Endothelial cell of umbilical vein (primary cell): Measurements from ENCODE around the gene SRCAP. TPM values are rescaled to one million over a fixed set of nuclear protein-coding genes. Genes with fewer than 3 reads are reported as not detected.

ENCODE experiments used
- BruUV-seq: library from RNA; stranded (reverse); fragments of 400-500 nt; replicated peaks from 2 replicates; lab custom pipeline; 2021; lab: Mats Ljungman, UMichigan
- CTCF ChIA-PET: fragments of 300-600, 350-600 bp; sonication (Branson Sonifier 250); formaldehyde crosslinking; loops from one replicate; lab custom pipeline; 2021; ENCODE audit warnings: antibody characterized with exemption, inconsistent platforms; lab: Charles Lee
- POLR2A ChIA-PET: fragments of 300-600, 350-600 bp; sonication (Branson Sonifier 250); formaldehyde crosslinking; loops from one replicate; lab custom pipeline; 2021; ENCODE audit warnings: antibody characterized with exemption, inconsistent platforms; lab: Charles Lee
- DNase-seq: peaks from one replicate; pipeline ENCODE4 v3.0.0-alpha.2; 2011; ENCODE audit warnings: low read depth, low spot score
- FAIRE-seq: peaks from 2 replicates; lab custom pipeline; 2011; peaks lifted over from hg19 to GRCh38; lab: Jason Lieb, UNC
- H2AFZ ChIP-seq: 2 replicates; pipeline ENCODE4 v1.6.0; 2012; ENCODE audit warnings: low read depth, low read length, control low read depth, inconsistent platforms
- H3K27ac ChIP-seq: 2 replicates; pipeline ENCODE4 v1.5.1; 2011; ENCODE audit warnings: low read depth, mild to moderate bottlenecking, control low read depth, low read length, moderate library complexity; ENCODE audit not compliant: insufficient read depth
- H3K27me3 ChIP-seq, 2 experiments: 2 replicates each; pipeline versions ENCODE4 v1.6.0 to v1.6.1; 2011; ENCODE audit warnings: low read length in 2 of 2, mixed read lengths in 1 of 2; ENCODE audit not compliant: control insufficient read depth in 2 of 2, insufficient read depth in 2 of 2
- H3K36me3 ChIP-seq, 2 experiments: 2 replicates in 1 of 2; 3 replicates in 1 of 2; pipeline ENCODE4 v1.5.1; 2011; ENCODE audit warnings: low read length in 2 of 2, mild to moderate bottlenecking in 1 of 2, moderate library complexity in 1 of 2; ENCODE audit not compliant: control insufficient read depth in 2 of 2, insufficient read depth in 2 of 2; ENCODE audit errors: extremely low read depth in 1 of 2
- H3K4me1 ChIP-seq: 3 replicates; pipeline ENCODE4 v1.5.1; 2011; ENCODE audit warnings: mild to moderate bottlenecking, low read length; ENCODE audit not compliant: control insufficient read depth, insufficient read depth; ENCODE audit errors: extremely low read depth
- H3K4me2 ChIP-seq: 2 replicates; pipeline ENCODE4 v1.6.1; 2011; ENCODE audit warnings: low read length, control low read depth, mixed read lengths; ENCODE audit not compliant: insufficient read depth
- H3K4me3 ChIP-seq, 3 experiments: fragments of 200-600 bp in 1 of 3; sonication (generic), shearing (Covaris generic) in 1 of 3; replicated peaks in 1 of 3; 2 replicates each; pipeline ENCODE4 v1.5.1; 2011 to 2016; ENCODE audit warnings: control low read depth in 3 of 3, low read length in 3 of 3, mild to moderate bottlenecking in 2 of 3, inconsistent platforms in 1 of 3, low read depth in 1 of 3, moderate library complexity in 1 of 3; ENCODE audit not compliant: insufficient read depth in 1 of 3
- H3K79me2 ChIP-seq: 2 replicates; pipeline ENCODE4 v1.6.0; 2012; ENCODE audit warnings: low read length, inconsistent platforms; ENCODE audit not compliant: control insufficient read depth, insufficient read depth
- H3K9ac ChIP-seq: replicated peaks from 2 replicates; pipeline ENCODE3; 2011; ENCODE audit warnings: low read length, control low read depth; ENCODE audit not compliant: insufficient read depth; ENCODE audit errors: extremely low read depth
- H3K9me1 ChIP-seq: replicated peaks from 3 replicates; pipeline ENCODE4 v1.6.0; 2011; ENCODE audit warnings: mild to moderate bottlenecking, low read length; ENCODE audit not compliant: control insufficient read depth, insufficient read depth; ENCODE audit errors: extremely low read depth
- H3K9me3 ChIP-seq: replicated peaks from 2 replicates; pipeline ENCODE4 v1.5.1; 2012; ENCODE audit warnings: low read length, inconsistent platforms; ENCODE audit not compliant: control insufficient read depth, insufficient read depth
- H4K20me1 ChIP-seq: replicated peaks from 2 replicates; pipeline ENCODE3; 2011; ENCODE audit warnings: mild to moderate bottlenecking, low read length; ENCODE audit not compliant: control insufficient read depth, insufficient read depth; ENCODE audit errors: extremely low read depth
- CTCF ChIP-seq, 2 donors: IDR thresholded peaks; 1 replicate in 1 of 2; 2 replicates in 1 of 2; pipeline ENCODE4 v1.5.1; 2011; ENCODE audit warnings: low read length in 2 of 2, mild to moderate bottlenecking in 2 of 2, moderate library complexity in 2 of 2, control low read depth in 1 of 2, inconsistent platforms in 1 of 2, low read depth in 1 of 2; ENCODE audit not compliant: insufficient read depth in 1 of 2; ENCODE audit errors: extremely low read depth in 1 of 2
- EZH2 ChIP-seq: IDR thresholded peaks from 2 replicates; pipeline ENCODE4 v1.6.1; 2012; ENCODE audit warnings: borderline replicate concordance, low read depth, mild to moderate bottlenecking, moderate library complexity, low read length, inconsistent platforms; ENCODE audit not compliant: severe bottlenecking
- FOS ChIP-seq: IDR thresholded peaks from 2 replicates; pipeline ENCODE4 v1.6.1; 2011; ENCODE audit warnings: mild to moderate bottlenecking, low read length, moderate library complexity, borderline replicate concordance; ENCODE audit not compliant: insufficient read depth
- GATA2 ChIP-seq: IDR thresholded peaks from 2 replicates; pipeline ENCODE4 v1.7.0; 2011; ENCODE audit warnings: low read depth, mild to moderate bottlenecking, moderate library complexity, mixed read lengths, low read length; ENCODE audit not compliant: insufficient read length, insufficient read depth
- JUN ChIP-seq: IDR thresholded peaks from 2 replicates; pipeline ENCODE4 v1.6.1; 2011; ENCODE audit warnings: borderline replicate concordance, low read depth; ENCODE audit not compliant: insufficient read length, insufficient read depth
- MYC ChIP-seq: IDR thresholded peaks from one replicate; pipeline ENCODE4 v1.6.1; 2011; ENCODE audit warnings: mild to moderate bottlenecking, low read depth, low read length
- POLR2A ChIP-seq: IDR thresholded peaks from 2 replicates; pipeline ENCODE4 v1.6.1; 2012; ENCODE audit warnings: low read depth, mild to moderate bottlenecking, control low read depth, low read length
- POLR2AphosphoS5 ChIP-seq: IDR thresholded peaks from 2 replicates; pipeline ENCODE4 v1.6.1; 2012; ENCODE audit warnings: low read depth, mild to moderate bottlenecking, control low read depth, low read length, moderate library complexity; ENCODE audit not compliant: insufficient read depth
- dilution Hi-C: fragments of 300-500 bp; cut with MboI; formaldehyde crosslinking; loops from one replicate; pipeline ENCODE4 v1.15.0; 2019; ENCODE audit warnings: low sequenced_read_pairs; ENCODE audit not compliant: extremely low pct_ligation_motif_present
- intact Hi-C: fragments of 100-400 bp; cut with micrococcal nuclease; formaldehyde crosslinking; loops from one replicate; pipeline ENCODE4 v1.10.0; 2022
- polyA plus RNA-seq, 4 experiments: library from polyadenylated mRNA; depleted of rRNA in 3 of 4; stranded (reverse) in 3 of 4; unstranded in 1 of 4; fragments of >200 nt; gene quantifications; 2 replicates each; pipeline versions ENCODE4 v1.2.1 to v1.2.3, GENCODE V29; 2011 to 2012; ENCODE audit warnings: missing spikeins in 1 of 4
- total RNA-seq: library from RNA; stranded (reverse); gene quantifications from 2 replicates; pipeline ENCODE4 v1.2.3, GENCODE V29; 2021
- TF ChIP-seq, protein P1 (sequence below): IDR thresholded peaks from 2 replicates; pipeline ENCODE4 v1.6.1; 2011; ENCODE audit not compliant: insufficient read depth, insufficient read length

Gene SRCAP
- total and polyA plus RNA-seq, 2 donors (not counting 3 experiments of a cell fraction or from before 2014, with no cell fraction given) = 11.0 to 77.7 TPM

DNA sequence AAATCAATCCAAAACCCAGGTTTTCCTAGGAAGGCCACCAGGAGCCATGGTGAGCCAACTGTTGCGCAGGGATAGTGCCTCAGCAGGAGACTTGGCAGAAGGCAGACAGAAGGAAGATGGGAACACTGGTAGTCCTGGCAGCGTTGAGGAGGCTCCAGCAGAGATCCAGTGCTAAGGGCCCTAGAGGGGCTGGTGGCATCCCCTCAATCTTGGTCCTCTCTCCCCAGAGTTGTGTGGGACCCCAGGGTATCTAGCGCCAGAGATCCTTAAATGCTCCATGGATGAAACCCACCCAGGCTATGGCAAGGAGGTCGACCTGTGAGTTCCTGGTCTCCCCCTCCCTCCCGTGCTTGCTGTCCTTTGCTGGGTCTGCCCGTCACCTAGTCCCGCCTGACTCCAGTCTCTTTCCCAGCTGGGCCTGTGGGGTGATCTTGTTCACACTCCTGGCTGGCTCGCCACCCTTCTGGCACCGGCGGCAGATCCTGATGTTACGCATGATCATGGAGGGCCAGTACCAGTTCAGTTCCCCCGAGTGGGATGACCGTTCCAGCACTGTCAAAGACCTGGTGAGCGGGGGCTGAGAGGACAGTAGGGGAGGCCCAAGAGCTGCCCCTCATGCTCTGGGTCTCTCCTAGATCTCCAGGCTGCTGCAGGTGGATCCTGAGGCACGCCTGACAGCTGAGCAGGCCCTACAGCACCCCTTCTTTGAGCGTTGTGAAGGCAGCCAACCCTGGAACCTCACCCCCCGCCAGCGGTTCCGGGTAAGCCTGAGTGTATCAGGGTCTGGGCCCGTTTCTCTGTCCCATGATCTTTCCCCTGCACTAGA, 57.2 kb downstream of the SRCAP start:
- BruUV-seq = no TSS peak
- H3K9ac ChIP-seq = no peak overlapping the region
- no peaks in the 10 kb centered on the region for H3K9me1 ChIP-seq
- no peaks in the 10 kb centered on the region for H3K79me2 ChIP-seq
- POLR2A ChIA-PET = no interaction called here
- dilution Hi-C loops = no loop called here
- intact Hi-C loops = no loop called here
- H3K4me1 ChIP-seq = peaks cover 4% of the 10 kb centered on the region
- DNase-seq (no peak), FAIRE-seq (no peak)
- no peak overlapping the region for H3K4me2 ChIP-seq
- no peak overlapping the region for H3K4me3 ChIP-seq
- no peaks in the 10 kb centered on the region for H4K20me1 ChIP-seq
- H3K27ac ChIP-seq = no peak overlapping the region
- H2AFZ ChIP-seq = no peak overlapping the region
- H3K36me3 ChIP-seq = peaks cover 3 to 26% of the 10 kb centered on the region in 2 experiments
- H3K27me3 ChIP-seq = no peaks in the 10 kb centered on the region
- TF ChIP-seq POLR2A (no peak), POLR2AphosphoS5 (no peak), FOS (no peak), EZH2 (no peak), JUN (no peak), MYC (no peak)
- no peaks in the 10 kb centered on the region for H3K9me3 ChIP-seq
- CTCF ChIA-PET = no interaction called here

GRCh38 chr16:30756781-30757100, 57.8 kb downstream of the SRCAP start:
- Histone ChIP-seq H3K27me3 (no peaks in the 10 kb centered on the region), H3K4me1 (peaks cover 4% of the 10 kb centered on the region), H2AFZ (no peak overlapping the region), H3K4me2 (no peak overlapping the region), H3K9ac (no peak overlapping the region), H3K4me3 (no peak overlapping the region), H3K27ac (no peak overlapping the region), H3K9me1 (no peaks in the 10 kb centered on the region), H3K79me2 (no peaks in the 10 kb centered on the region), H3K9me3 (no peaks in the 10 kb centered on the region), H4K20me1 (no peaks in the 10 kb centered on the region), H3K36me3 (peaks cover 3 to 22% of the 10 kb centered on the region in 2 experiments)
- ChIA-PET CTCF (no interaction called here), POLR2A (no interaction called here)
- BruUV-seq = no TSS peak
- TF ChIP-seq MYC = no peak
- no peak for TF ChIP-seq FOS
- TF ChIP-seq CTCF (IDR thresholded peaks at IDR 0.05; ENCODE audit: extremely low read depth in 1 of 2, insufficient read depth in 1 of 2, low read depth in 1 of 2, low read length in 2 of 2) = no peak
- no peak for TF ChIP-seq JUN
- TF ChIP-seq, protein P1, sequence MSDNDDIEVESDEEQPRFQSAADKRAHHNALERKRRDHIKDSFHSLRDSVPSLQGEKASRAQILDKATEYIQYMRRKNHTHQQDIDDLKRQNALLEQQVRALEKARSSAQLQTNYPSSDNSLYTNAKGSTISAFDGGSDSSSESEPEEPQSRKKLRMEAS = no peak
- TF ChIP-seq EZH2 = no peak
- TF ChIP-seq GATA2 = no peak
- TF ChIP-seq POLR2A = no peak
- no peak for TF ChIP-seq POLR2AphosphoS5
- FAIRE-seq = no peak
- DNase-seq = no peak
- intact Hi-C loops = no loop called here
- dilution Hi-C loops = no loop called here
